Measurements from ENCODE around the gene EXOC3. TPM values are rescaled to one million over a fixed set of nuclear protein-coding genes. Genes with fewer than 3 reads are reported as not detected.

Gene EXOC3
- total RNA-seq, 1 experiment from 2014 or later: 55.0 TPM

DNA sequence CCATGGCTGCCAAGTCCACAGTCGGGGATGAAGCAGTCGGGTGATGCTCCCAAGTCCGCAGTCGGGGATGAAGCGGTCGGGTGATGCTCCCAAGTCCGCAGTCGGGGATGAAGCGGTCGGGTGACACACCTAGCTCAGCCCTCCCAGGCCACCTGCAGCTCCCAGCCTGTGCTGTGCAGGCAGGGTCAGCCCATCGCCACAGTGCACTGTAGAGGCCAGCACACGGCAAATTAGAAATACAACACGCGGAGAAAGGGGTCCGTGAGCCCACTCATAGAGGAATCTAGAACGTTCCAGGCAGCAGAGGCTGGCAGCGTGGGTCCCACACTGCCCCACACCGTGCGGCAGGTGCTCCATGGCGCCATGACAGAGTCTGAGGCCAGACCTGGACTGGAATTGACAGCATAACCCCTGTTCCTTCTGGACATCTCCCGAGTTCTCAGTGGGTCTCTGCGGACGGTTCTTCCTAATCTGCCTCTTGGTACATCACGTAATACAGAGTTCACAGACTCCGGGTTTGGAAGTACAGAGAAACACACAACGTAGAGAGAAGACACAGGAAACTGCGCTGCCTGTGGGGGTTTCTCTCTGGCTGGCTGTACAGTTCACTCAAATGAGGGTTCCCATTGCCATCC, 7.7 kb upstream of the EXOC3 start:
- intact Hi-C loops (cut with micrococcal nuclease; ENCODE audit: unreplicated experiment): no loop called here
- Histone ChIP-seq H3K36me3 (ENCODE audit: control insufficient read depth, insufficient read depth, low read length) (no peaks in the 10 kb centered on the region), H3K27ac (ENCODE audit: low read length) (no peak overlapping the region), H3K4me1 (ENCODE audit: control insufficient read depth, insufficient read depth, low read length) (no peaks in the 10 kb centered on the region), H3K27me3 (ENCODE audit: control insufficient read depth, insufficient read depth, low read length) (no peaks in the 10 kb centered on the region), H3K9me3 (ENCODE audit: control insufficient read depth, insufficient read depth, low read depth, low read length) (no peaks in the 10 kb centered on the region), H3K4me3 (ENCODE audit: low read depth in 2 of 2, low read length in 2 of 2) (no peak overlapping the region)
- no TSS peak for BruUV-seq (replicated peaks)
- TF ChIP-seq TCF7L2 (IDR thresholded peaks at IDR 0.05; ENCODE audit: low read depth, low read length) (no peak), POLR2AphosphoS5 (IDR thresholded peaks at IDR 0.05; ENCODE audit: low read depth, low read length) (no peak), SIN3A (IDR thresholded peaks at IDR 0.05; ENCODE audit: borderline replicate concordance, insufficient read depth, low read depth, low read length) (no peak)
- TF ChIP-seq, protein P1, sequence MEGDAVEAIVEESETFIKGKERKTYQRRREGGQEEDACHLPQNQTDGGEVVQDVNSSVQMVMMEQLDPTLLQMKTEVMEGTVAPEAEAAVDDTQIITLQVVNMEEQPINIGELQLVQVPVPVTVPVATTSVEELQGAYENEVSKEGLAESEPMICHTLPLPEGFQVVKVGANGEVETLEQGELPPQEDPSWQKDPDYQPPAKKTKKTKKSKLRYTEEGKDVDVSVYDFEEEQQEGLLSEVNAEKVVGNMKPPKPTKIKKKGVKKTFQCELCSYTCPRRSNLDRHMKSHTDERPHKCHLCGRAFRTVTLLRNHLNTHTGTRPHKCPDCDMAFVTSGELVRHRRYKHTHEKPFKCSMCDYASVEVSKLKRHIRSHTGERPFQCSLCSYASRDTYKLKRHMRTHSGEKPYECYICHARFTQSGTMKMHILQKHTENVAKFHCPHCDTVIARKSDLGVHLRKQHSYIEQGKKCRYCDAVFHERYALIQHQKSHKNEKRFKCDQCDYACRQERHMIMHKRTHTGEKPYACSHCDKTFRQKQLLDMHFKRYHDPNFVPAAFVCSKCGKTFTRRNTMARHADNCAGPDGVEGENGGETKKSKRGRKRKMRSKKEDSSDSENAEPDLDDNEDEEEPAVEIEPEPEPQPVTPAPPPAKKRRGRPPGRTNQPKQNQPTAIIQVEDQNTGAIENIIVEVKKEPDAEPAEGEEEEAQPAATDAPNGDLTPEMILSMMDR (IDR thresholded peaks at IDR 0.05): no peak
- TF ChIP-seq, protein P2, sequence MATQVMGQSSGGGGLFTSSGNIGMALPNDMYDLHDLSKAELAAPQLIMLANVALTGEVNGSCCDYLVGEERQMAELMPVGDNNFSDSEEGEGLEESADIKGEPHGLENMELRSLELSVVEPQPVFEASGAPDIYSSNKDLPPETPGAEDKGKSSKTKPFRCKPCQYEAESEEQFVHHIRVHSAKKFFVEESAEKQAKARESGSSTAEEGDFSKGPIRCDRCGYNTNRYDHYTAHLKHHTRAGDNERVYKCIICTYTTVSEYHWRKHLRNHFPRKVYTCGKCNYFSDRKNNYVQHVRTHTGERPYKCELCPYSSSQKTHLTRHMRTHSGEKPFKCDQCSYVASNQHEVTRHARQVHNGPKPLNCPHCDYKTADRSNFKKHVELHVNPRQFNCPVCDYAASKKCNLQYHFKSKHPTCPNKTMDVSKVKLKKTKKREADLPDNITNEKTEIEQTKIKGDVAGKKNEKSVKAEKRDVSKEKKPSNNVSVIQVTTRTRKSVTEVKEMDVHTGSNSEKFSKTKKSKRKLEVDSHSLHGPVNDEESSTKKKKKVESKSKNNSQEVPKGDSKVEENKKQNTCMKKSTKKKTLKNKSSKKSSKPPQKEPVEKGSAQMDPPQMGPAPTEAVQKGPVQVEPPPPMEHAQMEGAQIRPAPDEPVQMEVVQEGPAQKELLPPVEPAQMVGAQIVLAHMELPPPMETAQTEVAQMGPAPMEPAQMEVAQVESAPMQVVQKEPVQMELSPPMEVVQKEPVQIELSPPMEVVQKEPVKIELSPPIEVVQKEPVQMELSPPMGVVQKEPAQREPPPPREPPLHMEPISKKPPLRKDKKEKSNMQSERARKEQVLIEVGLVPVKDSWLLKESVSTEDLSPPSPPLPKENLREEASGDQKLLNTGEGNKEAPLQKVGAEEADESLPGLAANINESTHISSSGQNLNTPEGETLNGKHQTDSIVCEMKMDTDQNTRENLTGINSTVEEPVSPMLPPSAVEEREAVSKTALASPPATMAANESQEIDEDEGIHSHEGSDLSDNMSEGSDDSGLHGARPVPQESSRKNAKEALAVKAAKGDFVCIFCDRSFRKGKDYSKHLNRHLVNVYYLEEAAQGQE (IDR thresholded peaks at IDR 0.05; ENCODE audit: insufficient read depth in 1 of 2, low read depth in 2 of 2, low read length in 1 of 2): no peak
- in situ Hi-C loops (cut with HindIII; ENCODE audit: low pct_unique_long_range_greater_than_20kb, low sequenced_read_pairs): no loop called here
- ATAC-seq (no peak), DNase-seq (ENCODE audit: low read depth, low spot score) (no peak)
- ChIA-PET POLR2A (no interaction called here), CTCF (no interaction called here)

DNA sequence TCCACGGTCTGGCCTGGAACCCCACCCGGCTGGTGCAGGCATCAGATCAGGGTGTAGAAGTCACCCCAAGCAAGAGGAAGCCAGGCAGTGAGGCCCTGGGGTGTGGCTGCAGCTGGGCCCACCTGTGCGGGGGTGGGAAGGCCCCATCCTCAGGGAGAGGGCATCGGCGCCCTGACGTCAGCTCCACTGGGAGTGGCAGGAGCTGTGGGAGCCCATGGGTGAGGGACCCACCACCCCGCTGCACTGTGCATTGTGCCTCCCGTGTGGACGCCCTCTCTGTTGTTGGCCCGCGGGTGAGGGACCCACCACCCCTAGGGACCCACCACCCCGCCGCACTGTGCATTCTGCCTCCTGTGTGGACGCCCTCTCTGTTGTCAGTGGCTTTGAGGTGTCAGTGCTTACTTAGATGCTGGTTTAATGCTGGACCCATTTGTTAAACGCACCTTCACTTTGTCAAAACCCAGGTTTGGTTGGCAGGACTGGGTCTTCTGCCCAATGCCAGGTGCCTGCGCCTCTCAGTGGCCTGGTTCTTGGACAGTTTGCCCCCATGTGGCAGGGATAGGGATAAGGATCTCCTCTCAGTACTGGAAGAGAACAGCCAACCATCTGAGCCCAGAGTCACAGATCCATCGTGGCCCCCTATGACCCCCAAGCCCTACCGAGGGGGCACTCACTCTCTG, 6.9 kb upstream of the EXOC3 start:
- ChIA-PET POLR2A (no interaction called here), CTCF (no interaction called here)
- TF ChIP-seq, protein P2 (IDR thresholded peaks at IDR 0.05; ENCODE audit: insufficient read depth in 1 of 2, low read depth in 2 of 2, low read length in 1 of 2): 0 out of 4 replicates have a peak, but pooled peaks of 1 of the 2 experiments have one; percentile 5
- TF ChIP-seq TCF7L2 (IDR thresholded peaks at IDR 0.05; ENCODE audit: low read depth, low read length): no peak
- intact Hi-C loops (cut with micrococcal nuclease; ENCODE audit: unreplicated experiment) (no loop called here), in situ Hi-C loops (cut with HindIII; ENCODE audit: low pct_unique_long_range_greater_than_20kb, low sequenced_read_pairs) (no loop called here)
- H3K9me3 ChIP-seq (ENCODE audit: control insufficient read depth, insufficient read depth, low read depth, low read length): no peaks in the 10 kb centered on the region
- DNase-seq (ENCODE audit: low read depth, low spot score): no peak
- BruUV-seq (replicated peaks): no TSS peak
- no peak overlapping the region for H3K4me3 ChIP-seq (ENCODE audit: low read depth in 2 of 2, low read length in 2 of 2)
- H3K36me3 ChIP-seq (ENCODE audit: control insufficient read depth, insufficient read depth, low read length): no peaks in the 10 kb centered on the region
- peak; percentile 84 for ATAC-seq
- H3K4me1 ChIP-seq (ENCODE audit: control insufficient read depth, insufficient read depth, low read length): no peaks in the 10 kb centered on the region
- no peaks in the 10 kb centered on the region for H3K27me3 ChIP-seq (ENCODE audit: control insufficient read depth, insufficient read depth, low read length)
- H3K27ac ChIP-seq (ENCODE audit: low read length): no peak overlapping the region
